ENCODE measurements around the gene PHLDA2. TPM values are rescaled to one million over a fixed set of nuclear protein-coding genes. Genes with fewer than 3 reads are reported as not detected.

PHLDA2 gene
- total RNA-seq, 3 donors from 2014 or later: 2.0 to 2.3 TPM; not detected in 1

DNA sequence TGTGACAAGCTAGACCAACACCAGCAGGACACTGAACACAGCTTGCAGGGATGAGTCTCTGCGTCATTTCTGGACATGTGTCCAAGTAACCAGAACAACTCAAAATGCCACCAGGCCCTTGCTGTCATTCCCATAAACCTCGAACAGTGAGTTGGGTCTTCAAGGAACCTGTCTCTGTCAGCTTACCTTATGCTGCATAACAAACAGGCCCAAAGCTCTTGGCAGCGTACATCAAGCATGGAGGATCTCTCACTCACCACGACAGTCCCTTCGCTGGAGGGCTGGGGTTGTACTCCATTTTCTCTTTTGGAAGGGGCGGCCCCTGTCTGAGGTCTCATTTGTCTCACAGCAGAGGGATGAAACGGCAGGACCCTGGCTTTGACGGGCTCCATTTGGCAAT lies 50.4 kb downstream of the PHLDA2 start:
- no peak for DNase-seq (ENCODE audit: low spot score in 2 of 2)
- Histone ChIP-seq H3K27ac (no peak overlapping the region), H3K4me1 (peaks cover 0 to 7% of the 10 kb centered on the region in 2 donors), H3K9me3 (peaks cover 0 to 11% of the 10 kb centered on the region in 2 donors), H3K27me3 (no peaks in the 10 kb centered on the region), H3K36me3 (no peaks in the 10 kb centered on the region), H3K4me3 (no peak overlapping the region)
- TF ChIP-seq, protein P1, sequence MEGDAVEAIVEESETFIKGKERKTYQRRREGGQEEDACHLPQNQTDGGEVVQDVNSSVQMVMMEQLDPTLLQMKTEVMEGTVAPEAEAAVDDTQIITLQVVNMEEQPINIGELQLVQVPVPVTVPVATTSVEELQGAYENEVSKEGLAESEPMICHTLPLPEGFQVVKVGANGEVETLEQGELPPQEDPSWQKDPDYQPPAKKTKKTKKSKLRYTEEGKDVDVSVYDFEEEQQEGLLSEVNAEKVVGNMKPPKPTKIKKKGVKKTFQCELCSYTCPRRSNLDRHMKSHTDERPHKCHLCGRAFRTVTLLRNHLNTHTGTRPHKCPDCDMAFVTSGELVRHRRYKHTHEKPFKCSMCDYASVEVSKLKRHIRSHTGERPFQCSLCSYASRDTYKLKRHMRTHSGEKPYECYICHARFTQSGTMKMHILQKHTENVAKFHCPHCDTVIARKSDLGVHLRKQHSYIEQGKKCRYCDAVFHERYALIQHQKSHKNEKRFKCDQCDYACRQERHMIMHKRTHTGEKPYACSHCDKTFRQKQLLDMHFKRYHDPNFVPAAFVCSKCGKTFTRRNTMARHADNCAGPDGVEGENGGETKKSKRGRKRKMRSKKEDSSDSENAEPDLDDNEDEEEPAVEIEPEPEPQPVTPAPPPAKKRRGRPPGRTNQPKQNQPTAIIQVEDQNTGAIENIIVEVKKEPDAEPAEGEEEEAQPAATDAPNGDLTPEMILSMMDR (IDR thresholded peaks at IDR 0.05): no peak
- TF ChIP-seq POLR2A (IDR thresholded peaks at IDR 0.05): no peak
- intact Hi-C loops (cut with DNase I; ENCODE audit: low total_unique reads): loop anchor here (2.0 kb wide), 1 partner anchor 78 kb away; no protein-coding TSS in a partner anchor

Other genes with a start within 250 kb of the PHLDA2 start
- 1 to 10 TPM; 2.1 to 5.3 (median 3.6) TPM for gene KCNQ1OT1, start 229.4 kb downstream of the PHLDA2 start, total RNA-seq
- gene CDKN1C, start 43.6 kb downstream of the PHLDA2 start, total RNA-seq: 100 to 1,000 TPM in 1 of 3 donors, 10 to 100 TPM in 2; 48.2 to 136 (median 88.8) TPM
- gene NAP1L4, start 62.9 kb upstream of the PHLDA2 start, total RNA-seq: 100 to 1,000 TPM in 1 of 3 donors, 10 to 100 TPM in 2; 87.1 to 167 (median 98.3) TPM
- gene CARS1, start 128.0 kb upstream of the PHLDA2 start, total RNA-seq: 10 to 100 TPM; 30.1 to 42.6 (median 40.7) TPM
- 10 to 100 TPM; 25.3 to 64.2 (median 27.8) TPM for gene OSBPL5, start 235.9 kb upstream of the PHLDA2 start, total RNA-seq